C1 segment of cervical spinal cord (tissue), 14 donors: ENCODE measurements around the gene ELK1.
A peak's percentile ranks its signal among the peaks of the same experiment; 100 is the strongest.
"Not testable (repeated sequence)": the region's sequence is repeated elsewhere in the genome, so short reads cannot be mapped to it uniquely, and the experiment has no call there.

ENCODE experiments used
- DNase-seq, 14 donors: peaks; one replicate each; lab custom pipeline; 2025; lab: John Stamatoyannopoulos, UW

Gene ELK1

GRCh38 chrX:47650164-47651042 is at the start of gene ELK1:
TSS of gene ELK1 (minus strand) at chrX:47650563. CDS start at chrX:47641441, 9,122 bp downstream.
- peak; percentile 44 to 97 (median 90) for DNase-seq

- no peak for DNase-seq
Measured at GRCh38 chrX:47697181-47697580, 46.8 kb upstream of the ELK1 start.

GRCh38 chrX:47690175-47690574 is 39.8 kb upstream of the ELK1 start:
- DNase-seq, result no peak

- DNase-seq, result no peak
Measured at GRCh38 chrX:47687263-47687662, 36.9 kb upstream of the ELK1 start.

GRCh38 chrX:47683829-47684205 is 33.5 kb upstream of the ELK1 start:
- DNase-seq, result no peak

GRCh38 chrX:47683184-47683828 is 32.9 kb upstream of the ELK1 start:
- DNase-seq, result no peak

GRCh38 chrX:47675959-47676859 is 25.8 kb upstream of the ELK1 start:
- not testable (repeated sequence) for DNase-seq

GRCh38 chrX:47674776-47675175 is 24.4 kb upstream of the ELK1 start:
- DNase-seq, result no peak

- not testable (repeated sequence) for DNase-seq
Measured at GRCh38 chrX:47665797-47666196, 15.4 kb upstream of the ELK1 start.

GRCh38 chrX:47664737-47665136 is 14.4 kb upstream of the ELK1 start:
- DNase-seq, result no peak

- DNase-seq, result no peak
Measured at GRCh38 chrX:47662144-47662657, 11.8 kb upstream of the ELK1 start.

GRCh38 chrX:47661539-47661938 is 11.2 kb upstream of the ELK1 start:
- DNase-seq, result no peak

GRCh38 chrX:47659421-47659726 is 9.0 kb upstream of the ELK1 start:
- DNase-seq, result peak in 1 of 14 donors; percentile 29

- DNase-seq, result peak; percentile 43 to 90 (median 84)
Measured at GRCh38 chrX:47658684-47659420, 8.5 kb upstream of the ELK1 start, which contains the start of gene UXT. TSS of gene UXT (minus strand) at chrX:47659180. CDS start at chrX:47658927, 253 bp downstream.

GRCh38 chrX:47658301-47658683 is 7.9 kb upstream of the ELK1 start:
- DNase-seq, result no peak

- DNase-seq, result no peak
Measured at GRCh38 chrX:47651043-47651905, 911 bp upstream of the ELK1 start.

GRCh38 chrX:47649781-47650163 is 591 bp downstream of the ELK1 start:
- DNase-seq, result no peak

GRCh38 chrX:47649271-47649670 is 1.1 kb downstream of the ELK1 start:
- no peak for DNase-seq

- no peak for DNase-seq
Measured at GRCh38 chrX:47648376-47648775, 2.0 kb downstream of the ELK1 start.

- DNase-seq, result no peak
Measured at GRCh38 chrX:47646636-47647035, 3.7 kb downstream of the ELK1 start.
